Measurements from ENCODE around the gene ZYG11B.

DNA sequence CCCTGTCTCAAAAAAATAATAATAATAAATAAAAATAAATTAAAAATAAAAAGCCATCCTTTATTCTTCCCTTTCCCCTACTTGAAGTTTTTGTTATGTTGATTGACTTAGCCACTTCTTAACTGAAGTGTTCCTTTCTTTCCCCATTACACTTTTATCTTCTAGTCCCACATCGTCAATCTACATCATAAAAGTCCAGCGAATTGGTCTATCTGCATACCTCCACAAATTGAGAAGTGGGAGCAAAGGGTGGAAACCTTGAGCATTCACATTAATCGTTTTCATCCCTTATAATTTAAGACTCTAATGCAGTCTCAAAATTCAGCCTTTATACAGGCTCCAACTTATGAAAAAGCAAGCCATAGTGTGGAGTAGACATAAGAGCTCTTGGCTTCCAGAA is 109.8 kb downstream of the ZYG11B start:
- TF ChIP-seq, protein P1, sequence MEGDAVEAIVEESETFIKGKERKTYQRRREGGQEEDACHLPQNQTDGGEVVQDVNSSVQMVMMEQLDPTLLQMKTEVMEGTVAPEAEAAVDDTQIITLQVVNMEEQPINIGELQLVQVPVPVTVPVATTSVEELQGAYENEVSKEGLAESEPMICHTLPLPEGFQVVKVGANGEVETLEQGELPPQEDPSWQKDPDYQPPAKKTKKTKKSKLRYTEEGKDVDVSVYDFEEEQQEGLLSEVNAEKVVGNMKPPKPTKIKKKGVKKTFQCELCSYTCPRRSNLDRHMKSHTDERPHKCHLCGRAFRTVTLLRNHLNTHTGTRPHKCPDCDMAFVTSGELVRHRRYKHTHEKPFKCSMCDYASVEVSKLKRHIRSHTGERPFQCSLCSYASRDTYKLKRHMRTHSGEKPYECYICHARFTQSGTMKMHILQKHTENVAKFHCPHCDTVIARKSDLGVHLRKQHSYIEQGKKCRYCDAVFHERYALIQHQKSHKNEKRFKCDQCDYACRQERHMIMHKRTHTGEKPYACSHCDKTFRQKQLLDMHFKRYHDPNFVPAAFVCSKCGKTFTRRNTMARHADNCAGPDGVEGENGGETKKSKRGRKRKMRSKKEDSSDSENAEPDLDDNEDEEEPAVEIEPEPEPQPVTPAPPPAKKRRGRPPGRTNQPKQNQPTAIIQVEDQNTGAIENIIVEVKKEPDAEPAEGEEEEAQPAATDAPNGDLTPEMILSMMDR (conservative IDR thresholded peaks at IDR 0.05 in 1 of 2, IDR thresholded peaks at IDR 0.05 in 1 of 2; ENCODE audit: extremely low read depth in 1 of 2, insufficient read depth in 1 of 2, low read depth in 1 of 2, low read length in 2 of 2): no peak
- TF ChIP-seq EZH2 (IDR thresholded peaks at IDR 0.05; ENCODE audit: borderline replicate concordance, low read length): no peak
